HG03108 (cell line): Measurements from ENCODE around the gene OR4D11.
"Not testable (repeated sequence)": the region's sequence is repeated elsewhere in the genome, so short reads cannot be mapped to it uniquely, and the experiment has no call there.

ENCODE experiments used
- ATAC-seq: cut with Tn5 transposase; IDR thresholded peaks from one replicate; pipeline ENCODE4 v1.9.1; 2021; ENCODE audit warnings: moderate library complexity; ENCODE audit not compliant: unreplicated experiment

The OR4D11 gene

GRCh38 chr11:59503276-59503675 is at the start of gene OR4D11:
Gene OR4D11, plus strand, starts transcription at chr11:59503576. Its CDS starts 0 bp downstream, at chr11:59503576.
- no peak for ATAC-seq

DNA sequence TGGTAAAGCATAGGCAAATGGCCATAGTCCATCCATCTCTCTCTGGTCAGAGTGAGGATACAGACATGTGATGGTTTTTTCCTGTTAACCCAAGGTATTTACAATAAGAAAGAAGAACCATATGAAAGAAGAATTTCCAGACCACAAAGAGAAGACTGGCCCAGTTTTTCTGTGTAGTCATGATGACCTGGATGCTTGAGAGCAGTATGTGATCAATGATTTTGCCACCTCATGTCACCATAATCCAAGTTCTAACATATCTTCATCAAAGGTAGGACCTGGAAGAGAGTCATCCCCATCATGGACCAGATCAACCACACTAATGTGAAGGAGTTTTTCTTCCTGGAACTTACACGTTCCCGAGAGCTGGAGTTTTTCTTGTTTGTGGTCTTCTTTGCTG is 46.7 kb upstream of the OR4D11 start, which contains the start of gene OR4D6:
TSS of gene OR4D6 (plus strand) at position 301 of the 400 bp plus-strand sequence. CDS start at position 301, 0 bp downstream.
- no peak for ATAC-seq

- ATAC-seq, result no peak
Observed at GRCh38 chr11:59459916-59460315, 43.5 kb upstream of the OR4D11 start.

GRCh38 chr11:59463190-59463641 is 40.2 kb upstream of the OR4D11 start:
- no peak for ATAC-seq

DNA sequence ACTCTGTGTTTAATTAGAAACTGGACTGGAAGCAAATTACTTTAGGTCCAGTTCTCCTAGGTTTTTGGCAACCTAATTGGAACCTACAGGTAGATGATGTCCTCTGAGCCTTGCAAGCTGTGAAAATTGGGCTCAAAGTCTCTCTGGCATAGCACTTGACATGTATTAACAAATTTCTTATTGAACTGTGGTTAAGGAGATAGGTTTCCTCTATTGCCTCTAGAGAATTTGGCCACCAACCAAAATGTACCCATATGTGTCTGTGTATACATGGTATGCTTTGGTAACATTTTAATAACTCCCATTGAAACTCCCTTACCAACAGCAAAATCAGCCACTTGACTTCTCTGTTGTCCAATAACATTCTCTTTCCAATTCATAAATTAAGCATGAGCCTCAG is 30.4 kb upstream of the OR4D11 start, which contains the start of gene OR4D10:
TSS of gene OR4D10 (plus strand) at position 301 of the 400 bp plus-strand sequence. CDS start 4,115 bp downstream, outside the sequence.
- ATAC-seq, result no peak

GRCh38 chr11:59475176-59475575 is 28.2 kb upstream of the OR4D11 start:
- no peak for ATAC-seq

- ATAC-seq, result no peak
Observed at GRCh38 chr11:59479906-59480305, 23.5 kb upstream of the OR4D11 start.

DNA sequence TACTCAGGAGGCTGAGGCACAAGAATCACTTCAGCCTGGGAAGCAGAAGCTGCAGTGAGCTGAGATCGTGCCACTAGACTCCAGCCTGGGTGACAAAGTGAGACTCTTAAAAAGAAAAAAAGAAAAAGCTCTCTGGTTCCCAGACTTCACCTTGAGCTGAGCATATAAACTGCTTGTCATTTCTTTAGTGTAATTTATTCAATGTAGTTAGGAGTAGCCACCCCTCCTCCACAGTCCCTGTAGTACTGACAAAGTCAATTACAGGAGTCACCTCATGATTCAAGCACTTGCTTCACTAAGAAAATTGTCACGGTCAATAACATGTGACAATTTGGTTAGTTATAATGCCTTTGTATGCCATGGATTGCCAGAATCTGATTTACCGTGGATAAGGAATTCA is 23.0 kb upstream of the OR4D11 start:
- ATAC-seq, result no peak

GRCh38 chr11:59501931-59502330 is 1.4 kb upstream of the OR4D11 start:
- no peak for ATAC-seq

DNA sequence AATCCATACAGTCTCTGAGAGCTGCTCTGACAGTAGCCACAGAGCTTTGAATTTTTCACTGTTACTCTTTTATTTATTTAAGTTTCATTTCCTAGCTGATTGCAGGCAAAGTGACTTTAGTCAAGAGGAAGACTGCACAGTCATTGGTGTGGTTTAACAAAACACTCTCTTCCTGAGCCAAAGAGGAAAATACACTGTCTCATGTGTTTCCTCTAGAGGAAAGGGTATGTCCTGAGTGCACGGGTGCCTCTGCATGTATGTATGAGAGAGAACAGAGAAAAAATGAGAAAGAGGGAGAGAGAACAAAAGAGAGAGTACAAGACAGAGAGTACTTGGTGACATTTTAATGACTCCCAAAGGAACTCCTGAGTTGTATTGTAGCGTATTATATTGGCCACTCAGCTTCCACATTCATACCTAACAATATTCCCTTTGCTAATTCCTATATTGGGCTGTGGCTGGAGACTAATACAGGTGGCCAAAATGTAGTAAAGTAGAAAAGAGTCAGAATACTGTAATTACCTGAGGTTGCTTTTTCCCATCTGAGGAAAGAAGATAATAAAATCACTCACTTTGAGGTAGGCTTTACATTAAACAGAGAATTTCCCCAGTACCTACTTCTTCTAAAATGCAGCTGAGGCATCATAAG is 7.7 kb downstream of the OR4D11 start, which contains the start of gene OR4D9:
TSS of gene OR4D9 (plus strand) at position 599 of the 649 bp plus-strand sequence. CDS start 3,374 bp downstream, outside the sequence.
- no peak for ATAC-seq

GRCh38 chr11:59511675-59512074 is 8.3 kb downstream of the OR4D11 start:
- ATAC-seq, result no peak

GRCh38 chr11:59520139-59520538 is 16.8 kb downstream of the OR4D11 start:
- ATAC-seq, result not testable (repeated sequence)

- no peak for ATAC-seq
Observed at GRCh38 chr11:59520741-59521140, 17.4 kb downstream of the OR4D11 start.

GRCh38 chr11:59523541-59523940 is 20.2 kb downstream of the OR4D11 start:
- no peak for ATAC-seq

DNA sequence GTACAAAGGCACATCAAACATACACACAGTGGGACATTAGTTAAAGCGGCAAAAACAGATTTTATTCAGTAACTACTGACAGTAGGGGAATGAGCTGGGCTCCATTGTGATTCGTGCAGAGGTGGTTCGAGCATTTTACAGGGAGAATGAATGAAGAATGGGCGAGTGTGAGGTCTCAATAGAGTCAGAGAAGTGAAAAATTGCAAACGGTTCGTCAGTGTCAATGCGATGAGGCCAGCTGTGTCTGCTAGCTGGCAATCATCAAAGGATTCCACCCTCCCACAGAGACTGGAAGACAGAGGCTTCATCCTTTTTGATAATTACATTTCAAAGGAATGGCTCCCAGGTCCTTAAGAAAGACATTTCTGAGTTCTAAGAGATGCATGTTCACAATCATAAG is 25.3 kb downstream of the OR4D11 start:
- ATAC-seq, result no peak

GRCh38 chr11:59532620-59533019 is 29.2 kb downstream of the OR4D11 start:
- ATAC-seq, result no peak

- ATAC-seq, result no peak
Observed at GRCh38 chr11:59534676-59535075, 31.3 kb downstream of the OR4D11 start.

DNA sequence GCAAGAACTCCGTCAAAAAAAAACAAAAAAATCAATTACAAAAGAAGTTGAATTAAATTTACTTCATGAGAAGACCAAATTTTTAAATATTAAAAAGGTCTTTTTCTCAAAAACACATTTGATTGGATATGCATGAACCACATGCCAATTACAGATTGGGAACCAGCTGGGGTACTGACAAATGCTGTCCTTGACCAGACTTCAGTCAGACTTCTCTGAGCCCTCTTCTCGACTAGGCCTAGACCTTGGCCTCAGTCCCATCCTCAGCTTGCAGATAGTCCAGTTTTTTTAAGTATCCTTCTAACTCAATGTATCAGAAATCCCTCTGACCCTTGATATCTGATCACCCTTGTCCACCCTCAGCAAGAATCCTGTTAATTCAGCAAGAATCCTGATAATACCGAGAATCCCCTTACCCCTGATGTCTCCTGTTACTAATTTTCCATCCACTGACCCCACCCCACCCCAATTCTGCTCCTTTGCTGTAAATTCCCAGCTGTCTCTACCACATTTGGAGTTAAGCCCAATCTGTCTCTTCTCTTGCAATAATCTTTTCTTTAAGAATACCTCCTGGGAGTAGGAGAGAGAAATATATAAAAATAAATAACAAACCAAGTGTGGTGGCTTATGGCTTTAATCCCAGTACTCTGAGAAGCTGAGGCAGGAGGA is 38.9 kb downstream of the OR4D11 start:
- no peak for ATAC-seq

DNA sequence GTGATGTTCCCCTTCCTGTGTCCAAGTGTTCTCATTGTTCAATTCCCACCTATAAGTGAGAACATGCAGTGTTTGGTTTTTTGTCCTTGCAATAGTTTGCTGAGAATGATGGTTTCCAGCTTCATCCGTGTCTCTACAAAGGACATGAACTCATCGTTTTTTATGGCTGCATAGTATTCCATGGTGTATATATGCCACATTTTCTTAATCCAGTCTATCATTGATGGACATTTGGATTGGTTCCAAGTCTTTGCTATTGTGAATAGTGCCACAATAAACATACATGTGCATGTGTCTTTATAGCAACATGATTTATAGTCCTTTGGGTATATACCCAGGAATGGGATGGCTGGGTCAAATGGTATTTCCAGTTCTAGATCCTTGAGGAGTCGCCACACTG is 40.3 kb downstream of the OR4D11 start:
- not testable (repeated sequence) for ATAC-seq

DNA sequence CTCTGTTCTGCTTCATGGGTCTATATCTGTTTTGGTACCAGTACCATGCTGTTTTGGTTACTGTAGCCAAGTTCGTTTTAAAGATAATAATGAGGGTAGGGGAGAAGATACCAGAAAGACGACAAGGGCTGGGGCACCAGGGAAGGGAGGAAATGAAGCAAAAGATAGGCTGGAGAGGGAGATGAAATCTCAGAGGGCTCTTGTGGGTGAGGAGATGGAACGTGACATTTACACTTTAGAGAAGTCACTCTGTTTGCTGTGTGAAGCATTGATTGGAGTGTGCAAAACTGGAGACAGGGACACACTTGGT is 41.4 kb downstream of the OR4D11 start:
- ATAC-seq, result no peak

DNA sequence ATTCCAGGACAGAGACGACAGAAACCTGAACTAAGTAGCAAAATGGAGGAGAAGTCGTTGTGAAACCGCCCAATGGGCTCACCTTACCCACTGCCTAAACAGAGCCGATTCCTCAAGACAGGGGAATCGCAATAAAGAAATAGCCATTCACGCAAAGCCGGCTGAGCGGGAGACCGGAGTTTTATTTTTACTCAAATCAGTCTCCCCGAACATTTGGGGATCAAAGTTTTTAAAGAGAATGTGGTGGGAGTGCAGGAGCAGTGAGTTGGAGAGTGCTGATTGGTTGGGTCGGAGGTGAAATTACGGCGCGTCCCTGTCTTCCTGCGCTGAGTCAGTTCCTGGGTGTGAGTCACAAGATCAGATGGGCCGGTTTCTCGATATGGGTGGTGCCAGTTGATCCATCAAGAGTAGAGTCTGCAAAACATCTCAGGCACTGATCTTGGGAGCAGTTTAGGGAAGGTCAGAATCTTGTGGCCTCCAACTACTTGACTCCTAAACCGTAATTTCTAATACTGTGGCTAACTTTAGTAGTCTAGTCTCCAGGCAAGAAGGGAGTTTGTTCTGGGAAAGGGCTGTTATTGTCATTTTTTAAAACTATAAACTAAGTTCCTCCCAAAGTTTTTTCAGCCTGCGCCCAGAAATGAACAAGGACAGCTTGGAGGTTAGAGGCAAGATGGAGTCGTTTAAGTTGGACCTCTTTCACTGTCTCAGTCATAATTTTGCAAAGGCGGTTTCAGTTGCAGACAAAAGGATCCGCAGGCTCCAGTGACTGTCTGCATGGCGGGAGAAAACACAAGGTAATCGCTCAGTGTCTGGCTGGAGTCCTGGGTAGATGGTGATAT is 42.0 kb downstream of the OR4D11 start:
- ATAC-seq, result no peak
